Measurements from ENCODE around the gene PIAS4.

GRCh38 chr19:4064149-4064495 lies 56.6 kb downstream of the PIAS4 start:
- TF ChIP-seq CTCF (IDR thresholded peaks at IDR 0.05): no peak
- peak in 2 of 3 donors; percentile 20 to 27 for TF ChIP-seq POLR2A (IDR thresholded peaks at IDR 0.05)

Measured in body of pancreas (tissue), 4 donors.